ENCODE data around the gene COL10A1.
"Not testable (repeated sequence)": the region's sequence is repeated elsewhere in the genome, so short reads cannot be mapped to it uniquely, and the experiment has no call there.

Gene COL10A1

DNA sequence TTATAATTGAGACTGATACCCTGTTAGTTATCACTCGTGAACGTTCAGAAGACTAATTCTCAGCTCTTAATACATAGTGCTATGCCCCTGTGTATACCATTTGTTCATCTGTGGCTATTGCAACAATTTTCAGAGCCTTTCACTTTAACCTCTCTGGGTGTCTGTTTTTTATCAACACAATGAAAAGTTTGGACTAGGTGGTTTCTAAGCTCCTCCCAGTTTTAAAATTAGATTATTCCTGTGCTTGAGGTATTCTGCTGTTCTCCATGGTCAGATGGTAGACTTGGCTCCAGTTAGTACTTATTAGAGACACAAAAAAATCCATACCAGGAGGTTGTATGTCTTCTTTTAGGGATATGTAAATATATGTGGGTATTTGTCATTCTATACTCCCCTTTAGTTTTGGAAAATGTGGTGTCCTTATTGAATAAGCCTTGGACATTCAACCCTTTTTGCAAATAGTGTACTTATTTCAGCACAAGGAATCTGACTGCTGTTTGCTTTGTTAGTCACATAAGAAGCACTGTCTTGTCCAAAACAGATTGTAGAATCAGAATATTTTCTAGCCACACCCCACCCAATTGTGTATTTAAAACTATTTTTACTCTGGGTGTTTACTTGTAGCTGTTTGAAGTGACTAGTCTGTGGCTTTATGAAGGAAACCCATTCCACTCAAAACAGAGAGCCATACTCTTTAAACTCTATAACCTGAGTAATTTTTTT, 2.0 kb upstream of the COL10A1 start:
- FAIRE-seq (no peak), DNase-seq (ENCODE audit: low spot score) (no peak)

DNA sequence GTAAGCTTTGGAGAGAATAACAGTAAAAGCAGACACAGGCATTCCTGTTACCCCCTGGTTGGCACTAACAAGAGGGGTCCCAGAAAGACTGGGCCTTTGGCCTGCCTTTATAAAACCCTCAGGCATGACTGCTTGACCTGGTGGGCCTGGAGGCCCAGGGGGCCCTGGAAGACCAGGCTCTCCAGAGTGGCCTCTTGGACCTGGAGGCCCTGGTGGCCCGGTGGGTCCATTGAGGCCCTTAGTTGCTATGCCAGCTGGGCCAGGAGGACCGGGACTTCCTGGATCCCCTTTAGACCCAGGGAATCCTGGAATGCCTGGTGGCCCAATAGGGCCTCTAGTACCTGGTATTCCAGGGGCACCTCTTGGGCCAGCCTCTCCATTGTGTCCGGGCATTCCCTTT, 5.5 kb downstream of the COL10A1 start:
- FAIRE-seq (no peak), DNase-seq (ENCODE audit: low spot score) (no peak)

DNA sequence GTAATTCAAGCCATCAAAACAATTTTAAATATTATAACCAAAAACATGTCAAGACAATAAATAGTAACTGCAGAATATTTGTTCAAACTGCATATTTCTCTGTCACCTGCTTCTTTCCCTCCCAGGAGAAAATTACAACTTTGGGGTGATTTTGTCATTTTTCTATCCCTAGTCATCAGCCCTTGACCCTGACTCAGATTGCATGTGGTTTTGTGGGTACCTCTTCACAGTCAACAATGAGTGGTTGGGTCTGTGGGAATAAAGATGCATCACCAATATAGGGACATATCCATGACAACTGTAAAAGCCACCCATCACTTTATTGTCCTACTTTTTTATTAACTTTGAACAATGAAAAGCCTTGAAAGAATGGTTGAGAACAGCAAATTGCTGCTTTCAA, 7.3 kb downstream of the COL10A1 start:
- DNase-seq (ENCODE audit: low spot score) (no peak), FAIRE-seq (no peak)

DNA sequence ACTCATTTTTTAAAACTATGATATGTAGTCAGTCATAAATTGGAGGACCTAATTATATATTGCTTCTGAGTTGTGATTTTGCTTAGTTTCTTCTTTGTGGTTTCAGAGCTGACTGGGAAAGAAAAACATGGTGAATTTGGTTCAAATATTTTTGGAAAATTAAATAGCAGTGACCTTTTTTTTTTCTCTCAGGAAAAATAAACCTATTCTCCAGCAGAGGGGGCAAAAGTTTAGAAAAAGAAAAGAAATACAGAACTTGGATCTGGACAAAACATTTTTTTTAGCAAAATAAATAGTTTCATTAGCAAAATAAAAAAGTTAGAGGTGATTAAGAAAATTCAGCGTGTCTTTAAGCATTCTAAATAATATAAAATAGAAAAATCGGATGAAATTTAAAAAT, 10.2 kb downstream of the COL10A1 start:
- FAIRE-seq (no peak), DNase-seq (ENCODE audit: low spot score) (no peak)

DNA sequence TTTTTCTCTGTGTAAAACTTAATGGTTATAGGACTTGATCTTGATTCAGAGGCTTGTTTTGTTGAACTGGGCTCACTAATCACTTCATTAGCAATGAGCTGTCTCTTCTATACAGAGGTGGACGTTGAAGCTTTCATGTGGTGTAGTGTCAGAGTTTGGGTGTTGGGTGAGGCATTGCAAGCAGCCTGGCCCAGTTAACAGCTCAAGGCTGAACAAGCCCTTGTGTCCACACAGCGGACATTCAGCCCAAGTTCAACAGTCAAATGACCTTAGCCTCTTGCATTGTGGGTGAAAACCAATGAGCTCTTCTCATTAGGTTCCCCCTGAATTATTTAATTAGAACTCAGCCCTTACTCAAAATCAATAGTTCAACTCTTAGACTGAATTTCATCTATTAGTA, 12.5 kb downstream of the COL10A1 start:
- DNase-seq (ENCODE audit: low spot score) = no peak
- no peak for FAIRE-seq

DNA sequence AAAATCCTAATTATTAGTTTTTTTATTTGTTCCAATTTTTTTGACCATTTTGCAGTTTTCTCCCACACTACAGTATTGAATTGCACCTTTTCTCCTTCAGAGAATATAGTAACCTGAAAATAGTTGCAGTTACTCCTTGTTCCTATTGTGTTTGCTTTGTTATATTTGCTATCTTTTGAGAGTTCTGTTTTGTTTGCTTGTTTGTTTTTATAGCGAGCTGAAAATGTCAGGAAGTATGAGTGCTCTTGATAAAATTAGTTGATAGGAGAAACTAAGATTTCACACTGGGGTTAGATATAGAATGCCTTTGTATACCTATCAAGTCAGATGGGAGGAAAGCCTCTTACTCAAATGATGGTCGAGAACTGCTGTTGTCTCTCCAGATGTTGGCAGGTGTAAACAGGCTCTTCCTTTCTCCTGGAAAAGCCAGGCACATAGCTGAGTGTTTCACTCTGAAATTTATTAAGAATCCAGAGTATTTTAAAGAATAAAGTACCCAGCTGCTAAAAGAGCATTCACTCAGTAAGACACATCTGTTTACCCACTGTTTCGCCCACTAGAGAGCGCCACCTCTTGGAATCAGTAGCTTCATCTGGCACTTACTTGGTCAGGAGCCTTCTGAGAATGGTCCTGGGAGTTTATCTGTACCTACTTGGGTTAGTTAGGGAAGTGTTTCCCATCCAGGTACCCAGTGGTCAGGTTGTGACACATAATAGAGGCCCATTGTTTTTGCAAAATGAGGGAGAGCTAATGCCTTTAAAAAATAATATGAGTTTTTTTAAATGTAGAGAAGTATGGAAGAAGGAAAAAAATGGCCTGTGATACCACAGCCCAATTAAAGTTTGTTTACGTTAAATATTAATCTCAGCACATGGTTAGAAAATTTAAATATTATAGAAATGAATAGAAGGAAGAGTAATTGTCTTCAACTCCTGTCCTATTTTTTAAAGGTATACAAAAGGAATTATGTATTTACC, 14.1 kb downstream of the COL10A1 start:
- FAIRE-seq (no peak), DNase-seq (ENCODE audit: low spot score) (peak; percentile 16)

DNA sequence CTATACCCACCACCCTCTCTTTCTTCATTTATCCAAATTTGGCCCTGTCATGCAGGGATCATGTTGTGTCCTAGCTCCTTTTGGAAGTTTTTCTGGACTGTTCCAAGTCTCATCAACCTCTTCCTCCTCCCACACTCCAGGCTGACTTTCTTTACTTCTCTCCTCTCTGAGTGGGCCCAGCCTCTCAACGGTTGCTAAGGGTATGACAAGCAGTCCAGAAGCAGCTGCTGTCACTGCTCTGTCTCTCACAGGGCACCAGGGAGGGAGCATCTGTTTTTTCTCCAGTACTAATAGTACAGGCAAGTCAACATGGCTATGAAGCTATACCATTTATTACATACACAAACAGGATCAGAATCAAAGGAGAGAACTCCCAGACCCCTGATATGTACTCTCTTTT, 17.1 kb downstream of the COL10A1 start:
- DNase-seq (ENCODE audit: low spot score) (no peak), FAIRE-seq (no peak)

DNA sequence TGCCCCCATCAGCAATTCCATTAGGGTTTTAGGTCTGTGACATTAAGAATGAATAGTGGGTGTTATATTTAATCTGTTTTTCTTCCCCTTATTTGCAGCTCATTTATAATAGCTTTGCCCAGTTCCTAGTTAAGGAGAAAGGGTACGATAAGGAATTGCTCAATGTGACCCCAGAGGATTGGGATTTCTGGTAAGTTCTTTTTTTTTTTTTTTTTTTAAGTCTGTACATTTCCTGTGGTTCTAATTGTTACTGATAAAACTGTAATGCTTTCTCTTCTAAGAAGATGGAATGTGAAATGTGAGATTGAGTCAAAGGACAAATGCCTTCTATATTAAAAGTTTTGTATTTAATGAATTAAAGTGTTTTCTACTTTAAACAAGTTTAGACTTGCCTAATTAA, 19.8 kb downstream of the COL10A1 start:
- DNase-seq (ENCODE audit: low spot score) = no peak
- FAIRE-seq = no peak

DNA sequence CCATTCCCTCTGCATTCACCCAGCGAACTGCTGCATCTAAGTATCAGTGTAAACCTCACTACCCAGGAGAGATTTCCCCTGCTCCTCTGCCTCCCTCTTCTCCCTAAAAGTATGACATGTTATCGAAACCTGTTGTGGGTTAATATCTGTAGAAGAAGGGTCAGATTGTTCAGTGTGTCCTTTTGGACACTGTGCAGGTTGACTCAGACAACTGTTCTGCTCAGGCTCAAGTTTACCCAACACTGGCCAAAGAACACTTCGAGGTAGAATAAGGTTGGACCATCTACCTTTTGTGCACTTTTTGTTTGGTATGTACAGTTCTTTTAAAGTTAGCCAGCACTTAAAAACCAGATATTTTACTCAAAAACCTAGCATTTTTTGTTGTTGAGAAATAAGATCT, 20.7 kb downstream of the COL10A1 start:
- FAIRE-seq (no peak), DNase-seq (ENCODE audit: low spot score) (no peak)

DNA sequence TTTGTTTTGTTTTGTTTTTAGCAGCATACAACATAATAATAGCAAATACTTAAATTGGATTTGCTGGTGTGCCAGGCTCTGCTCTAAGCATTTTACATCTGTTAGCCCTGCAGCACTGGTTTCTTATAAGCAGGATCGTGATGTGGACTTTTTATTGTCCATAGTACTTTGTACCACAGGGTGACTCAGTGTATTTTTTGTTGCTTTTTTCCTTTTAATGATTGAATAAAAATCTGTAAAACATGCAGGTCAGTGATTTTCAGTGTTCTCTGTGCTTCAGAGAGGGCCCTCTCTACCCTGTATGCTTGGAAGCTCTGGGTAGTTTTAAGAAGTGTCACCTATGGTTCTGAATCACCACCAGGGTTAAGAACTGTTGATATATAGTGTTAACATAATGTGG, 21.3 kb downstream of the COL10A1 start:
- DNase-seq (ENCODE audit: low spot score) = no peak
- no peak for FAIRE-seq

DNA sequence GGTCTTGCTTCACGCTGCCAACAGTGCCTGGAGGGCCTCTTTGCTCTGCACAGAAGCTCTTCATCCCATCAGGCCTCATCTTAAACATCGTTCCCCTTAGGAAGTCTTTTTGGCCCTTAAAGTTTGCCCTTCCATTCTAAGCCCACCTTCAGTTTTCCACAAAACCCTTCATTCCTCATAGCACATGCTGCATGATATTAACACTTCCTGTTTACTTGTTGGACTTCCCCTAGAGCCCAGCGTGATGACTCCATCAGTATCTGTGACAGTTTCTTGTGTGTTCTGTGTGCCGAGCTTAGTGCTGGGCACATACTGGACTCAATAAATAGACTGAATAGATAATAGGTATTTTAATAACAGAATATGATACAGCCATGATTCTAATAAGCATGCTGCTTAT, 23.1 kb downstream of the COL10A1 start:
- FAIRE-seq (no peak), DNase-seq (ENCODE audit: low spot score) (no peak)

DNA sequence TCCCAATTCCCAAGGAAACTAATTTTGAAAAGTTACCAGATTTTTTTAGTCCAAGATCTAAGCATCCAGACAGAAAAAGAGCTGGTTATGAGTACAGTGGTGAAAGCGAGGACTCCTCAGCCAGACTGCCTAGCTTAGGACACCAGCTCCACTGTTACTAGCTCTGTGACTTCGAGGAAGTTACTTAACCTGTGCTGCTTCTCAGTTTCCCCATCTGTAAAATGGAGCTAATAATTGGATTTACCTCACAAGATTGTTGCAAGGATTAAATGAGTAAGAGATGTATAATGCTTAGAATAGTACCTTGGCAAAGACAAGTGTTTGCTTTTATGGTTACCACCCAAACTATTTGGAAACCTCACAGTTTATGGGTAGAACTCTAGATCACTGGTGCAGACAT, 24.1 kb downstream of the COL10A1 start:
- DNase-seq (ENCODE audit: low spot score) = no peak
- no peak for FAIRE-seq

DNA sequence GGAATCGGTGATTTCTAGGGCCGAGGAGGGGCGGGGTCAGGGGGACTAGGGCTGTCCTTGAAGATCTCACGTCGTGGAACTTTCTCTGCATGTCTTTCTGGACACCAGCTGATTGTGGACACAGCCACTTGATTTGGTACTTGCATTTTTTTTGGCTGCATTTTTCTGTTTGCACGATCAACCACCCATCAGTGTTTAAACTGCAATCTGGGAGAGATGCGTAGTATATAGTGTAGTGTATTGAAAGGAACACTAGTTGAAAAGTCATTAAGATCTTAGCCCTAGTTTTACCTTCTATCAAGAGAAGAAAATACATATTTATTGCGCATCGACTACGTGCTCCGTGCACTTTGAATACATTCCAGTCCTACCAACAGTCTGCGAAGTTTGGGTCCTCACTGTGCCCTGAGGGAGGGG, 24.6 kb downstream of the COL10A1 start:
- no peak for FAIRE-seq
- no peak for DNase-seq (ENCODE audit: low spot score)

DNA sequence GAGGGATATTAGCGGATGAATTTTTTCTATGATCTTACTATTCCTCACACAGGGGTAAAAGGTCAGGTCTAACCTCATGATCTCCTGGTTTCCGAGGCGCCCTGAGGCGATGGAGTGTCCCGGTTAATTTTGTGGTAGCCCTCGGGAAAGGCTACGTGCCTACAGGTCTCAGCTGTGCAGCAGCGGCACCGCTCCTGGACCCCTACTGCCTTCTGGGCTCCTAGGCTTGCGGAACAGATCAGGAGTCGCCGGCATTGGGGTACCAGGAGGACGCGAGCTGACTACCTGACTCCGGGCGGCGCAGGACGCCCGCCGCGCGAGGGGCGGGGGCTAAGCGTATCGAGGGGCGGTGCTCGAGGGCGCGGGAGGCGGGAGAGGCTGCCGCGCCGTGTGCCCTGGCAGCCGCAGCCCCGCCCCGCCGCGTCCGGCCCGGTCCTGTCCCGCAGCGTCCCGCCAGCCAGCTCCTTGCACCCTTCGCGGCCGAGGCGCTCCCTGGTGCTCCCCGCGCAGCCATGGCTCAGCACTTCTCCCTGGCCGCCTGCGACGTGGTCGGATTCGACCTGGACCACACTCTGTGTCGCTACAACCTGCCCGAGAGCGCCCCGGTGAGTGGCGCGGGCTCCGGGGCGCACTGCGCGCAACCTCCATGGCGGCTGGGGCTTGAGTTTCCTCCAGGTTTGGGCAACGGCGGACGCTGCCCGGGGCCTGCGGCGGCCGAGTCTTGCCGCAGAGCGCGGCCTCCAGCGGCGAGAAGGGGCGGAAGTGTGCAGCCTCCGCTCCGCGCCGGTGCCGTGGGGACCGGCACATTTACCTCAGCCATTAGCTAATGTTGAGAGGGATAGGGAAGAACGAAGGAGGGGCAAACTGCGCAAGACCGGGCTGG, 25.3 kb downstream of the COL10A1 start, which contains the start of gene NT5DC1:
Gene NT5DC1 (plus strand): TSS at position 435 of the 883 bp plus-strand sequence. CDS start 78 bp downstream, at position 513.
- FAIRE-seq = no peak
- DNase-seq (ENCODE audit: low spot score) = peak; percentile 91

DNA sequence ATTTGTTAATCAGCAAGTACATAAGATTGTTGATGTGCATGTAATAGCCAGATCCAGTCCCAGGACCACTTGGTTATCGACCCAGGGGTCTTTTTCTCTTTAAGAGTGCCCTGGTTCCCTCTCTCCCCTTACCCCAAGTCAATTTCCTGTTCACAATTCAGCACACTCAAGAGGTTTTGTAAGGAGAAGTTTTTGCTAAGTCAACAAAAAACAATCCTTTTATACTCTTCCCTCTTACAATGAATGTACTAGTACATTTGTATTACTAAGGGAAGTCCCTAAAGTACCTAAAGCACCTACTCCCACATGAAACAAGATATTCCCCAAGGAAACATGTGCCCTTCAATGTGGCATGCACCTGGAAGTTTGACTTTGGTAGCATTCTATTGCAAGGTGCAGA, 26.9 kb downstream of the COL10A1 start:
- DNase-seq (ENCODE audit: low spot score) (no peak), FAIRE-seq (no peak)

DNA sequence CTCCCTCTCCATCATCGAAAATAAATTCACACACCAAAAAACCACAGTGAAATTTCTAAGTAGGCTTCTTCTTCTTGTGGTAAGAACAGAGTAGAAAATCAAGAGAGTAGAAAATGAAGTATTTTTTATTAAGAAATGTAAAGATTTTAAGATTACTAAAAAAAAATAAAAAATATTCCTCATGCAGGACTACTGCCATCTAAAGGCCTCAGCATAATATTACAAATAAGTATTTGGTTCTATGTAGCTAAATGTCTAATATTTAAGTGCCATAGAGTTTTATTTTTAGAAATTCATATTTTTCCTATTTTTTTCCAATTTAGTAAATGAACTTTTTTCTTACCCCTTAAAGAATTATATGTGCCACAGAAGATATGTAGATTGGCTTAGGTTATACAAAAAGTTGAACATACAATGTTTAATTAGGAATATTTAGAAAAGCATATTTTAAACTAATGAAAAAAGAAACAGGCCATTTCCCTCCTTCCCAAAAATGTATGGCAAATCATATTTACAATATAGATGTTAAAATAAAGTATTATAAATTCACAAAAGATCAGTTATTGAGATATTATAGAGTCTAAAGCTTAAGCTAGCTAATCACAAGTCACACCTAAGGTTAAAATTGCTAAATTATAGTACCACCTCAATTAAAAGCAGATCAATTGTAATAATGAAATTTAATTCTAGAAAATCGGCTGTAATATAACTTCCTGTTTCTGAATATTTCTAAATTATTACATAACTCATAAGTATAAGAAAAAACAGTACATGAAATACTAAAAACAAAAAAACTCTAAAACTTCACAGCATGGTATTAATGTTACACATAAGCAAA, 28.7 kb downstream of the COL10A1 start:
- no peak for FAIRE-seq
- no peak for DNase-seq (ENCODE audit: low spot score)

DNA sequence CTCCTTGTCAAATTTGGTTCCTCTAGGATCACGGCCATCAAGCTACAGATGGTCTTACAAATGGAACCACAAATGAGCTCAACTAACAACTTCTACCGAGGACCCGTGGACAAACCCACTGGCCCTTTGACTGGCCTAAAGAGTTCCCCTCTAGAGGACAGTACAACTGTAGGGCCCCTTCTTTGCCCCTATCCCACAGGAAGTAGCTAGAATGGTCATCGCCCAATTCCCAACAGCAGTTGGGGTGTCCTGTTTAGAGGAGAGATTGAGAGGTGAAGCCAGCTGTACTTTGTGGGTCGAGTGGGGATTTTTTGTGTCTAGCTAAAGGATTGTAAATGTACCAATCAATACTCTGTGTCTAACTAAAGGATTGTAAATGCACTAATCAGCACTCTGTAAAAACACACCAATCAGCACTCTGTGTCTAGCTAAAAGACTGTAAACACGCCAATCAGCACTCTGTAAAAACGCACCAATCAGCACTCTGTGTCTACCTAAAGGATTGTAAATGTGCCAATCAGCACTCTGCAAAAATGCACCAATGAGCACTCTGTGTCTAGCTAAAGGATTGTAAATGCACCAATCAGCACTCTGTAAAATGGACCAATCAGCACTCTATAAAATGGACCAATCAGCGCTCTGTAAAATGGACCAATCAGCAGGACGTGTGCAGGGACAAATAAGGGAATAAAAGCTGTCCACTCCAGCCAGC, 29.7 kb downstream of the COL10A1 start:
- not testable (repeated sequence) for FAIRE-seq; DNase-seq (ENCODE audit: low spot score)

DNA sequence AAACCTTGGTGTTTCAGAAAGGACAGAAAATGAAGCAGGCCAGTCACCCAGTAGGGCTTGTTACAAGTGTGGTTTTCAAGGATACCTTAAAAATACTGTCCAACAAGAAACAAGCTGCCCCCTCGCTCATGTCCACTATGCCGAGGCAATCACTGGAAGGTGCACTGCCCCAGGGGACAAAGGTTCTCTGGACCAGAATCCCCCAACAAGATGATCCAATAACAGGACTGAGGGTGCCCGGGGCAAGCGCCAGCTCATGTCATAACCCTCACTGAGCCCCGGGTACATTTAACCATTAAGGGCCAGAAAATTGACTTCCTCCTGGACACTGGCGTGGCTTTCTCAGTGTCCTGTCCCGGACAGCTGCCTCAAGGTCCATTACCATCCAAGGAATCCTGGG, 31.9 kb downstream of the COL10A1 start:
- FAIRE-seq = no peak
- DNase-seq (ENCODE audit: low spot score) = no peak

DNA sequence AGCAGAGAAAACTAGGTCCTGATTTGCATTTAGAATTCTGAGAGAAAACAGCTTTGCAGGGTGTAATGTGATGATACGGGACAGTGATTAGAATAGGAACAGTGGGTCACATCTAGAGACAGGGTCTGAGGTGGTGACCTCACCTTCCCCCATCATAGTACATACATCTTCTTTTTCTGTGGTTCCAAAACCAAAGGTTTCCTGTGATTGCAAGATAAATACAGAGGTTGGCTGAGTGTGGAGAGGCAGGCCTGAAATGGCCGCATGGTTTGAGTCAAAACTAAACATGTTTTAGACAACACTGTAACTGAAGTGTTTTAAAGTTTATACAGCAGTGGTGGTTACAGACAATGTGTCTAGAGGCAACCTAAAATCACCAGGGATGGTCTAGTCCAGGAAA, 35.7 kb downstream of the COL10A1 start:
- DNase-seq (ENCODE audit: low spot score) (no peak), FAIRE-seq (no peak)

DNA sequence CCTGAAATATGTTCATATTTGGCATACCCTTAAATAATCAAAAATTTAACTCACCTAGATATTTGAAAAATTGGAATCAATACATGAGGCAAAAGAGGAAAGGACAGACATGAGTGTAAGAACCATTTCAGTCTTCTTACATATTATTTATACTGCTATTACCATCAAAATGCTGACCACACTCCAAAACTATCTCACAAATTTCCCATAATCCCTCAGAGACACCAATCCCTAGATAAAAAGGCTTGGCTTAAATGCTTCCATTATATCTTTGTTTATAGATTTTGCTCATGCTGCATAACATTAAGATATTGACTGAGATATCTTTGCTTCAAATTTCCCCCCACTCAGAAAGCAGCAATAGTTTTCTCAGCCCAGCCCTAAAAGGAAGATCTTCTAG, 37.0 kb downstream of the COL10A1 start:
- DNase-seq (ENCODE audit: low spot score) = no peak
- FAIRE-seq = no peak

Data from urothelium cell line (cell line).